AG04449 (cell line): ENCODE measurements around the gene HCRTR2.

Source experiments
- CTCF ChIA-PET: fragments of 350-600 bp; formaldehyde crosslinking; extraction: SDS; loops from one replicate; lab custom pipeline; 2021; ENCODE audit warnings: antibody characterized with exemption; lab: Yijun Ruan, JAX
- POLR2A ChIA-PET: fragments of 400-600, 350-600 bp; formaldehyde crosslinking; extraction: SDS; loops from one replicate; lab custom pipeline; 2020; ENCODE audit warnings: antibody characterized with exemption, inconsistent platforms; lab: Yijun Ruan, JAX
- DNase-seq: peaks from one replicate; pipeline ENCODE4 v3.0.0-alpha.2; 2010; ENCODE audit warnings: low read depth, low spot score
- H3K4me3 ChIP-seq: 2 replicates; pipeline ENCODE4 v1.5.1; 2011; ENCODE audit warnings: low read depth, mild to moderate bottlenecking, control low read depth, low read length
- CTCF ChIP-seq: IDR thresholded peaks from one replicate; pipeline ENCODE4 v1.5.1; 2011; ENCODE audit warnings: mild to moderate bottlenecking, moderate library complexity, low read length, control low read depth, inconsistent platforms; ENCODE audit not compliant: insufficient read depth; ENCODE audit errors: missing control alignments

The HCRTR2 gene

GRCh38 chr6:55250400-55250799 is 76.1 kb downstream of the HCRTR2 start:
- H3K4me3 ChIP-seq: no peak overlapping the region
- TF ChIP-seq CTCF: no peak
- DNase-seq: no peak
- ChIA-PET CTCF (interaction anchor here (1.6 kb wide), 1 partner anchor 26 kb away, joined by 6 read pairs; no protein-coding TSS in a partner anchor), POLR2A (no interaction called here)

DNA sequence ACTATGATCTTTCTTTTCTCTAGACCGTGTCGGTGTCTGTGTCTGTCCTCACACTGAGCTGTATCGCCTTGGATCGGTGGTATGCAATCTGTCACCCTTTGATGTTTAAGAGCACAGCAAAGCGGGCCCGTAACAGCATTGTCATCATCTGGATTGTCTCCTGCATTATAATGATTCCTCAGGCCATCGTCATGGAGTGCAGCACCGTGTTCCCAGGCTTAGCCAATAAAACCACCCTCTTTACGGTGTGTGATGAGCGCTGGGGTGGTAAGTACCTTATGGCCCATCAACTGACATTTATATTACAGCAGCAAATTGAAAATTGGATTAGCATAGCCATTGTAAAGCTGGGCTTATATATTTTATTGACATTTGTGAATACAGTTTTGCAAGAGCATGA is 80.8 kb downstream of the HCRTR2 start:
- POLR2A ChIA-PET: no interaction called here
- CTCF ChIA-PET: no interaction called here

DNA sequence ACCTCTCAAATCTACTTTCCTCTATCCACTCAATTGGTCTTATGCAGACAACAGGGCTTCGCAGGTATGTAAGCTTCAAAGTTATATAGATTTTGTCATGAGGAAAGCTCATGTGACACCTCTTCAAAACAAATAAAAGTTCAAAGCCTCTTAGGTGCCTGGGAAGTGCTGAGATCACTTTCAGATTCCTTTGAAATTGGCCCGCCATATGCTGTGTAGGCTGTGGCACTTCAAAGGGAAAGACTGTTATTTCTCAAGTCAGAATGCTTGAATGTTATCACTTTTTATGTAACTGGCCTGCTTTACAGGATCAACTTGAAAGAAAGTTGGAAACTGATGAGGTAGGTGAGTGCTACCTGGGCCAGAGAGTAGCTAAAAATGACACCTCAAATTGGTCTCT is 85.9 kb downstream of the HCRTR2 start:
- no peak overlapping the region for H3K4me3 ChIP-seq
- POLR2A ChIA-PET: no interaction called here
- CTCF ChIA-PET: no interaction called here
- no peak for DNase-seq
- TF ChIP-seq CTCF: no peak

More for the DNA sequence above, 80.8 kb downstream of the HCRTR2 start:
- no peak overlapping the region for H3K4me3 ChIP-seq
- no peak for TF ChIP-seq CTCF
- no peak for DNase-seq

DNA sequence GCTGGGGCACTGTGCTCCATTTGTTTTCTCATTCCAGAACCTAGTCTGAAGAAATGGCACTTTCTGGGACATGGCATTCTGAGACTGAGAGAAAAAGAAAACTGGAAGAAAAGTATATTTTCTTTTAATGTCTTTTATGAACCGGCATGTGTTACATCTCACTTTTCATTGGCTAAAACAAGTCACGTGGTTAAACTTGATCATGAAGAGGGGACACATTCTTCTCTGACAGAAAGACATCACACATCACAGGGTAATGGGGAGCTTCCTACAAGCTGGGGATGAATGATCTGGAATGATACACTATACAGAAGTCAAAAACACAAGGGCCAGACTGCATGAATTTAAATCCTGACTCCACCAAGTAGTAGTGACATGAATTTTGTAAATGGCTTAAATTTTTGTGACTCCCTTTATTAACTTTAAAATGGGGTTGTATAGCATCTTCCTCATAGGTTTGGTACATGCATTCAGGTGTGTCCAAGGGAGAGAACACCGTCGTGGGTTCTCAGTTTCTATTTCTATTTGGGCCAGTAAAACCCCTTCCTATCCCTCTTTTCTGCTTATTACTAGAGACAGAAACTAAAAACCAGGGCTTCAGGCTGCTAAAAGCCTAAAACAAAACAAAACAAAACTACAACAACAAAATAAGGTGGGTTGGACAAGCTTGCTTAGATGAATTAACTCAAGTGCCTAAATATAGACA is 91.2 kb downstream of the HCRTR2 start:
- CTCF ChIA-PET: no interaction called here
- POLR2A ChIA-PET: no interaction called here

GRCh38 chr6:55266896-55267295 is 92.6 kb downstream of the HCRTR2 start:
- no peak for TF ChIP-seq CTCF
- no peak overlapping the region for H3K4me3 ChIP-seq
- CTCF ChIA-PET: interaction anchor here (1.6 to 2.7 kb wide), 2 partner anchors 10 to 12 kb away, joined by 8 to 14 read pairs; no protein-coding TSS in a partner anchor
- no peak for DNase-seq
- POLR2A ChIA-PET: no interaction called here

More for the DNA sequence above, 91.2 kb downstream of the HCRTR2 start:
- TF ChIP-seq CTCF: no peak
- no peak overlapping the region for H3K4me3 ChIP-seq
- no peak for DNase-seq

DNA sequence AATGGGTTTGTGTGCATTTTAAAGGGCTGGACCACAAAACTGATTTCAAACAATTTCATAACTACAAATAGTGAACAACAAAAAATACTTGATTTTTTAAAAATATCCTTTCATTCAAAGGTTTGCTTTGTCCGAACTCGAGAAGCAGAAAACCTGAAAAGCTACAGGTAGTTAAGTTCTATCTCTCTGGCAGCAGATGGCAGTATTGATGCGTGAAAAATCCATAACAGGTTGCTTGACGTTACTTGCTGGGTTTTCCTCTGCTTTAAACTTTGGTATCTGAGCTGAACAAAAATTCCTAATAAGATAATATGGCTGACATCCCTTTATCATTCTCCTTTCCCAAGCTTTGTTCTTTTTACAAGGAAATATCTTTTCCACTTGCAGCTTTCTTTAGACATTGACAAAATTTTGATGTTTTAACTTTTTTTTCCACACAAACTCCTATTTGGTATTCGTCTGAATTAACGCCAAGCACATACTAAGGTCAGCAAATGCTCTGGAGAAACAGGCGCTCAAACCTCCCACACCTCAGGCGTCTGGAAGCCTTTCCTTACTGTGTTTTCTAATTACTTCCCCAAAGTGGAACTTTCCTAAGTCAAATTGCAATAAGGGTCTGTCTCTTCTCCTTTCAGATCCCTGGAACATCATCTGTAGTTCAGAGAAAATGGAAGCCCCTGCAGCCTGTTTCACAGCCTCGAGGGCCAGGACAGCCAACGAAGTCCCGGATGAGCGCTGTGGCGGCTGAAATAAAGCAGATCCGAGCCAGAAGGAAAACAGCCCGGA is 102.6 kb downstream of the HCRTR2 start:
- no peak overlapping the region for H3K4me3 ChIP-seq
- TF ChIP-seq CTCF: peak; percentile 52
- ChIA-PET CTCF (interaction anchor here (0.7 to 2.4 kb wide), 29 partner anchors 9 to 1212 kb away, joined by 3 to 19 read pairs (median 3); no protein-coding TSS in a partner anchor), POLR2A (no interaction called here)
- peak; percentile 12 for DNase-seq
